GM12878 (cell line): Measurements from ENCODE around the gene UBE2L5. TPM values are rescaled to one million over a fixed set of nuclear protein-coding genes. Genes with fewer than 3 reads are reported as not detected.

Experiments used
- CHD4 ChIP-seq: fragments of 200-600 bp; sonication (generic); IDR thresholded peaks from 2 replicates; pipeline ENCODE4 v1.6.1; 2016; ENCODE audit warnings: mild to moderate bottlenecking
- CTCF ChIP-seq, 3 experiments: IDR thresholded peaks in 2 of 3; conservative IDR thresholded peaks in 1 of 3; 2 replicates each; pipeline ENCODE4 v1.5.1; 2011; ENCODE audit warnings: low read depth in 3 of 3, low read length in 3 of 3, mild to moderate bottlenecking in 3 of 3, control low read depth in 2 of 3, moderate library complexity in 2 of 3, inconsistent platforms in 1 of 3, mixed read lengths in 1 of 3; ENCODE audit not compliant: control insufficient read depth in 2 of 3, insufficient read depth in 1 of 3; ENCODE audit errors: extremely low read depth in 1 of 3
- HCFC1 ChIP-seq: fragments of 150-350 bp; IDR thresholded peaks from 2 replicates; pipeline ENCODE4 v1.6.1; 2014; ENCODE audit warnings: low read length
- HDAC6 ChIP-seq: fragments of 200-600 bp; sonication (generic); IDR thresholded peaks from one replicate; pipeline ENCODE4 v1.8.0; 2017; ENCODE audit warnings: antibody characterized with exemption; ENCODE audit not compliant: unreplicated experiment
- KLF5 ChIP-seq: fragments of 450-650 bp; IDR thresholded peaks from 2 replicates; pipeline ENCODE4 v1.6.1; 2014; ENCODE audit warnings: mild to moderate bottlenecking; ENCODE audit not compliant: partially characterized antibody
- MYC ChIP-seq: IDR thresholded peaks from 2 replicates; pipeline ENCODE4 v1.6.1; 2011; ENCODE audit warnings: mild to moderate bottlenecking, low read length, moderate library complexity, inconsistent platforms; ENCODE audit not compliant: insufficient read depth, insufficient replicate concordance, insufficient read length, severe bottlenecking
- REST ChIP-seq: IDR thresholded peaks from 2 replicates; pipeline ENCODE4 v1.6.1; 2012; ENCODE audit warnings: mild to moderate bottlenecking, low read depth, low read length
- SMAD1 ChIP-seq: fragments of 450-650 bp; IDR thresholded peaks from 2 replicates; pipeline ENCODE4 v1.6.1; 2018; ENCODE audit warnings: mild to moderate bottlenecking, low read depth; ENCODE audit not compliant: partially characterized antibody
- TCF12 ChIP-seq: IDR thresholded peaks from 2 replicates; pipeline ENCODE4 v1.6.1; 2011; ENCODE audit warnings: low read depth, mild to moderate bottlenecking, low read length
- polyA plus RNA-seq, 11 experiments: library from polyadenylated mRNA; depleted of rRNA in 4 of 11; unstranded in 6 of 11; stranded (reverse) in 5 of 11; fragments of >200 nt; fragmentation: Nextera tagmentation in 4 of 11; fragmentation: Illumina TruSeq in 1 of 11; extraction: Ambion mirVana in 4 of 11; extraction: Trizol in 1 of 11; gene quantifications; 1 replicate in 1 of 11; 2 replicates in 10 of 11; pipeline versions ENCODE4 v1.2.1 to v1.2.3, GENCODE V29; 2011 to 2016; ENCODE audit warnings: inconsistent platforms in 2 of 11, missing spikeins in 2 of 11, low read depth in 1 of 11
- total RNA-seq, 4 experiments: library from RNA; depleted of rRNA in 3 of 4; stranded (reverse); fragments of >200 nt in 3 of 4; fragmentation: Illumina TruSeq in 1 of 4; extraction: Trizol in 1 of 4; gene quantifications; 2 replicates each; pipeline versions ENCODE4 v1.2.1 to v1.2.3, GENCODE V29; 2013 to 2021

Gene UBE2L5
- total and polyA plus RNA-seq, 10 of the 15 experiments (the other 5 are each of a cell fraction or from before 2014, with no cell fraction given), result 0.03 to 1.1 (median 0.19) TPM; not detected in 2

GRCh38 chr13:30408319-30409101 lies 13.8 kb upstream of the UBE2L5 start (continued):
- TF ChIP-seq REST (no peak), MYC (peak; percentile 62), CTCF (IDR thresholded peaks at IDR 0.05 in 2 of 3, conservative IDR thresholded peaks at IDR 0.05 in 1 of 3; ENCODE audit: control insufficient read depth in 2 of 3, extremely low read depth in 1 of 3, insufficient read depth in 1 of 3, low read depth in 3 of 3, low read length in 3 of 3) (peak; percentile 56 to 86 (median 74)), SMAD1 (no peak), HDAC6 (no peak), TCF12 (peak; percentile 42; the same call in 1 of the 2 replicates), CHD4 (no peak), KLF5 (no peak), HCFC1 (0 out of 2 replicates have a peak, but pooled peaks have one; percentile 5)
